Prostate gland (tissue), 2 donors: Measurements from ENCODE around the gene HYOU1.

Source experiments
- POLR2A ChIP-seq: fragments of 450-650 bp; IDR thresholded peaks from one replicate; pipeline ENCODE4 v1.6.1; 2016; ENCODE audit warnings: antibody characterized with exemption, mild to moderate bottlenecking
- POLR2AphosphoS5 ChIP-seq: sonication (generic); formaldehyde crosslinking; IDR thresholded peaks from one replicate; pipeline ENCODE4 v1.6.1; 2017; ENCODE audit warnings: antibody characterized with exemption
- TF ChIP-seq, protein P1 (sequence below), 4 experiments: fragments of 200-600 bp in 2 of 4; fragments of 450-650 bp in 2 of 4; sonication (generic) in 2 of 4; IDR thresholded peaks; 1 replicate in 3 of 4; 2 replicates in 1 of 4; pipeline ENCODE4 v1.5.1; 2016 to 2019; ENCODE audit warnings: antibody characterized with exemption in 4 of 4, mild to moderate bottlenecking in 2 of 4, moderate library complexity in 2 of 4

GRCh38 chr11:119006656-119007055 is 50.3 kb downstream of the HYOU1 start:
- TF ChIP-seq, protein P1, sequence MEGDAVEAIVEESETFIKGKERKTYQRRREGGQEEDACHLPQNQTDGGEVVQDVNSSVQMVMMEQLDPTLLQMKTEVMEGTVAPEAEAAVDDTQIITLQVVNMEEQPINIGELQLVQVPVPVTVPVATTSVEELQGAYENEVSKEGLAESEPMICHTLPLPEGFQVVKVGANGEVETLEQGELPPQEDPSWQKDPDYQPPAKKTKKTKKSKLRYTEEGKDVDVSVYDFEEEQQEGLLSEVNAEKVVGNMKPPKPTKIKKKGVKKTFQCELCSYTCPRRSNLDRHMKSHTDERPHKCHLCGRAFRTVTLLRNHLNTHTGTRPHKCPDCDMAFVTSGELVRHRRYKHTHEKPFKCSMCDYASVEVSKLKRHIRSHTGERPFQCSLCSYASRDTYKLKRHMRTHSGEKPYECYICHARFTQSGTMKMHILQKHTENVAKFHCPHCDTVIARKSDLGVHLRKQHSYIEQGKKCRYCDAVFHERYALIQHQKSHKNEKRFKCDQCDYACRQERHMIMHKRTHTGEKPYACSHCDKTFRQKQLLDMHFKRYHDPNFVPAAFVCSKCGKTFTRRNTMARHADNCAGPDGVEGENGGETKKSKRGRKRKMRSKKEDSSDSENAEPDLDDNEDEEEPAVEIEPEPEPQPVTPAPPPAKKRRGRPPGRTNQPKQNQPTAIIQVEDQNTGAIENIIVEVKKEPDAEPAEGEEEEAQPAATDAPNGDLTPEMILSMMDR (IDR thresholded peaks at IDR 0.05): no peak
- no peak for TF ChIP-seq POLR2AphosphoS5
- no peak for TF ChIP-seq POLR2A
